NT2/D1 (cell line): Measurements from ENCODE around the gene ADORA1.

Source experiments
- SUZ12 ChIP-seq: IDR thresholded peaks from 2 replicates; pipeline ENCODE4 v1.6.1; 2011; ENCODE audit not compliant: insufficient read length, insufficient read depth; ENCODE audit errors: extremely low read depth
- YY1 ChIP-seq: IDR thresholded peaks from 2 replicates; pipeline ENCODE4 v1.6.1; 2011; ENCODE audit not compliant: insufficient read length, insufficient read depth
- ZNF274 ChIP-seq: IDR thresholded peaks from 2 replicates; pipeline ENCODE4 v1.6.1; 2011; ENCODE audit warnings: mild to moderate bottlenecking, low read depth, low read length

- TF ChIP-seq ZNF274 (no peak), YY1 (no peak), SUZ12 (no peak)
Measured at GRCh38 chr1:203182387-203182953, 54.9 kb downstream of the ADORA1 start.
